ENCODE data around the gene DDX41. TPM values are rescaled to one million over a fixed set of nuclear protein-coding genes. Genes with fewer than 3 reads are reported as not detected.

DDX41 gene
- total and polyA plus RNA-seq, 2 donors (not counting 1 experiment from before 2014, with no cell fraction given) = 110 to 168 TPM

DNA sequence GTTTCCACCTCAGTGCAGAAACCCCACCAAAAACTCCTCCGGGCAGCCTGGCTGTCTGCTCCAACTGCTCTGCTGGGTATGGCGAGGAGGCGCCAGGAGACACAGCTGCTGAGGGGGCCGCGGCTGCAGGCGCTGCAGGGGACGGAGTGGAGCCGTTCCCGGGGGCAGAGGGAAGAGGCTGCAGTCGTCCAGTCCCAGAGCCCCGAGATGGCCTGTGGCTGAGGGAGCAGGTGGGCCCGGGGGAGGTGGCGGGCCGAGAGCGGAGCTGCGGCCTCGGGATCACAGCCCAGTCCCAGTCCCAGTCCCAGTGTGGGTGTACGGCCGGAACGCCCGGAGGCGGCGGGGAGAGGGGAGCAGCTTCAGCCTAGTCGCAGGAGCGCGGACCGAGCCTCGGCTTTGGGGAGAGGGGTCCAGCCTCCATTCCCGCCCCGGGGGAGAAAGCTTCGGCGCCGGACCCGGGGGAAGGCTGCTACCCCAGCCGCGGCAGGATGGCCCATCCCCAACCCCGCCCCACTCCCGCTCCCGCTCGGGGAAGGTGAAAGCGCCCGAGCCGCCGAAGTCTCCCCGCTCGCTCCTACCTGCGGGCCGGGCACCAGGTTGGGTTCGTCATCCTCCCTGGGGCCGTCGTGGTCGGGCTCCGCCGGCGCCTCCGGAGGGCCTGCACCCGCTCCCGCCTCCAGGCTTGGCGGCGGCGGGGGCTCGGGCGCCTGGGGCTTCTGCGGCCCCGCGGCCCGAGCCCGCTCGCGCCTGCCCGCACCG lies 37.1 kb upstream of the DDX41 start:
- Mint-ChIP-seq H3K9me3 (ENCODE audit: insufficient read depth) (no peaks in the 10 kb centered on the region), H3K4me3 (peak overlapping the region; percentile 93), H3K4me1 (peaks cover 32% of the 10 kb centered on the region), H3K27ac (peak overlapping the region; percentile 32), H3K27me3 (no peaks in the 10 kb centered on the region)
- TF ChIP-seq CTCF (IDR thresholded peaks at IDR 0.05) = no peak
- TF ChIP-seq EZH2 (IDR thresholded peaks at IDR 0.05; ENCODE audit: borderline replicate concordance, insufficient read depth, low read depth, low read length, poor library complexity, severe bottlenecking) = no peak
- intact Hi-C loops (cut with micrococcal nuclease) = loop anchor here (1.0 to 2.0 kb wide), 3 partner anchors 38 to 47 kb away; partner anchors contain the start of genes B4GALT7, DDX41 and TMED9
- Histone ChIP-seq H3K4me3 (ENCODE audit: control extremely low read depth in 1 of 5, extremely low read depth in 1 of 5, insufficient read depth in 1 of 5, low read depth in 2 of 5, low read length in 4 of 5) (peak overlapping the region; percentile 28 to 84 (median 77)), H4K20me1 (ENCODE audit: control insufficient read depth, insufficient read depth, low read length, poor library complexity, severe bottlenecking) (peaks cover 36% of the 10 kb centered on the region), H3K27ac (ENCODE audit: low read length in 2 of 2) (peak overlapping the region in 1 of 2 donors; percentile 66), H3K9me3 (ENCODE audit: control extremely low read depth in 1 of 3, control insufficient read depth in 2 of 3, insufficient read depth in 1 of 3, low read length in 2 of 3) (no peaks in the 10 kb centered on the region), H3K27me3 (replicated peaks in 1 of 4; ENCODE audit: control extremely low read depth in 1 of 4, control insufficient read depth in 3 of 4, insufficient read depth in 4 of 4, low read length in 3 of 4) (no peaks in the 10 kb centered on the region), H3K4me1 (ENCODE audit: control insufficient read depth in 2 of 2, insufficient read depth in 2 of 2, low read length in 2 of 2) (peaks cover 18 to 26% of the 10 kb centered on the region in 2 donors), H3K4me2 (replicated peaks; ENCODE audit: low read depth, low read length, poor library complexity, severe bottlenecking) (peak overlapping the region; percentile 96), H3K79me2 (ENCODE audit: control insufficient read depth, insufficient read depth, low read length) (peaks cover 62% of the 10 kb centered on the region), H3K36me3 (replicated peaks in 1 of 2; ENCODE audit: control extremely low read depth in 1 of 2, control insufficient read depth in 1 of 2, extremely low read depth in 1 of 2, insufficient read depth in 2 of 2, low read length in 1 of 2) (peaks cover 2 to 15% of the 10 kb centered on the region in 2 experiments), H3K9ac (ENCODE audit: low read length) (peak overlapping the region; percentile 85), H2AFZ (ENCODE audit: insufficient read depth, low read depth, low read length, poor library complexity, severe bottlenecking) (peak overlapping the region; percentile 89)
- ATAC-seq (ENCODE audit: low read depth) (no peak), DNase-seq (no peak)
- WGBS (ENCODE audit: insufficient coverage) = under 1% methylated on average over 71 of the region's 72 CpGs
- ChIA-PET POLR2A (no interaction called here), CTCF (interaction anchor here (0.9 to 1.3 kb wide), 2 partner anchors 52 to 149 kb away, joined by 3 to 7 read pairs; no protein-coding TSS in a partner anchor)

Data from B cell (primary cell).